Mucosa of descending colon (tissue), 3 donors: ENCODE data around the gene GRM7. TPM values are rescaled to one million over a fixed set of nuclear protein-coding genes. Genes with fewer than 3 reads are reported as not detected.

Experiments
- ATAC-seq: fragments of 200-7000 bp; cut with Tn5 transposase; one replicate; pipeline ENCODE4 v1.9.1; 2020; ENCODE audit warnings: mild to moderate bottlenecking, moderate library complexity
- DNase-seq, 3 donors: peaks; one replicate each; pipeline ENCODE4 v3.0.0-alpha.2; 2020
- H3K36me3 ChIP-seq: fragments of 200-600 bp; one replicate; pipeline ENCODE4 v1.8.0; 2021; ENCODE audit warnings: low read depth, mild to moderate bottlenecking
- H3K4me1 ChIP-seq: fragments of 200-600 bp; one replicate; pipeline ENCODE4 v1.8.0; 2021; ENCODE audit warnings: low read depth, mild to moderate bottlenecking
- H3K4me3 ChIP-seq: fragments of 200-600 bp; one replicate; pipeline ENCODE4 v1.8.0; 2021; ENCODE audit warnings: mild to moderate bottlenecking
- H3K9me3 ChIP-seq: fragments of 200-600 bp; one replicate; pipeline ENCODE4 v1.8.0; 2021; ENCODE audit warnings: mild to moderate bottlenecking
- CTCF ChIP-seq: fragments of 200-600 bp; IDR thresholded peaks from one replicate; pipeline ENCODE4 v1.8.0; 2022; ENCODE audit warnings: antibody characterized with exemption, mild to moderate bottlenecking
- intact Hi-C, 2 donors: fragments of 100-400 bp; cut with DNase I in 1 of 2; cut with micrococcal nuclease in 1 of 2; formaldehyde crosslinking; loops; one replicate each; pipeline versions ENCODE4 v1.11.0 to v1.11.1; 2022; cut with DNase I, micrococcal nuclease
- total RNA-seq, 3 donors: library from RNA; stranded (reverse); fragmentation: NEBNext Ultra II Directional in 2 of 3; extraction: Animal tissue kit (Norgen Biotek cat#: 25700) in 2 of 3; gene quantifications; one replicate each; pipeline versions ENCODE4 v1.2.1 to v1.2.4, GENCODE V29; 2021 to 2023
- donor health status: DM: no; HTN: no; CAD: no; lungs with moderate emphysema.
- donor health status: DM: no; HTN: no; CAD: no.
- donor health status: DM: no; HTN: yes; CAD: no.

Gene GRM7
- total RNA-seq, 3 donors from 2014 or later = 0.09 to 0.39 (median 0.14) TPM

- Histone ChIP-seq H3K4me1 (no peaks in the 10 kb centered on the region), H3K4me3 (no peak overlapping the region), H3K9me3 (no peaks in the 10 kb centered on the region), H3K36me3 (no peaks in the 10 kb centered on the region)
- TF ChIP-seq CTCF = no peak
- ATAC-seq (no peak), DNase-seq (no peak)
- intact Hi-C loops = no loop called here
Observed at GRCh38 chr3:7659079-7659478, 798.2 kb downstream of the GRM7 start.

- H3K36me3 ChIP-seq = no peaks in the 10 kb centered on the region
- no peaks in the 10 kb centered on the region for H3K9me3 ChIP-seq
- DNase-seq (no peak), ATAC-seq (no peak)
- TF ChIP-seq CTCF = no peak
- intact Hi-C loops = no loop called here
- H3K4me3 ChIP-seq = no peak overlapping the region
- H3K4me1 ChIP-seq = no peaks in the 10 kb centered on the region
Observed at GRCh38 chr3:7663771-7664170, 802.9 kb downstream of the GRM7 start.

GRCh38 chr3:7667774-7668173 is 806.9 kb downstream of the GRM7 start:
- Histone ChIP-seq H3K4me1 (no peaks in the 10 kb centered on the region), H3K4me3 (no peak overlapping the region), H3K36me3 (no peaks in the 10 kb centered on the region), H3K9me3 (no peaks in the 10 kb centered on the region)
- intact Hi-C loops = no loop called here
- ATAC-seq = no peak
- no peak for TF ChIP-seq CTCF
- DNase-seq = no peak

- ATAC-seq = no peak
- Histone ChIP-seq H3K36me3 (no peaks in the 10 kb centered on the region), H3K9me3 (no peaks in the 10 kb centered on the region), H3K4me3 (no peak overlapping the region), H3K4me1 (no peaks in the 10 kb centered on the region)
- intact Hi-C loops = no loop called here
- no peak for DNase-seq
- TF ChIP-seq CTCF = no peak
Observed at GRCh38 chr3:7669641-7670040, 808.7 kb downstream of the GRM7 start.

- DNase-seq (no peak), ATAC-seq (no peak)
- H3K4me3 ChIP-seq = no peak overlapping the region
- H3K4me1 ChIP-seq = no peaks in the 10 kb centered on the region
- no peaks in the 10 kb centered on the region for H3K36me3 ChIP-seq
- intact Hi-C loops = no loop called here
- H3K9me3 ChIP-seq = no peaks in the 10 kb centered on the region
- no peak for TF ChIP-seq CTCF
Observed at GRCh38 chr3:7678521-7678920, 817.6 kb downstream of the GRM7 start.

- no peak for TF ChIP-seq CTCF
- ATAC-seq (peak; percentile 44), DNase-seq (peak in 1 of 3 donors; percentile 24)
Observed at GRCh38 chr3:7682822-7683229, 821.9 kb downstream of the GRM7 start.

More at GRCh38 chr3:7682822-7683229, 821.9 kb downstream of the GRM7 start:
- intact Hi-C loops = no loop called here
- Histone ChIP-seq H3K4me1 (no peaks in the 10 kb centered on the region), H3K9me3 (no peaks in the 10 kb centered on the region), H3K36me3 (no peaks in the 10 kb centered on the region), H3K4me3 (no peak overlapping the region)
